Measurements from ENCODE around the gene HMMR.

GRCh38 chr5:163506095-163506457 is 45.6 kb downstream of the HMMR start:
- TF ChIP-seq POLR2A (IDR thresholded peaks at IDR 0.05; ENCODE audit: low read length): no peak
- no peak for TF ChIP-seq GATA1 (IDR thresholded peaks at IDR 0.05; ENCODE audit: low read depth, low read length)

All from erythroblast (primary cell).